ENCODE measurements around the gene GATAD2A.

The GATAD2A gene

GRCh38 chr19:19438366-19439175 lies 33.1 kb downstream of the GATAD2A start:
- TF ChIP-seq POLR2A (IDR thresholded peaks at IDR 0.05; ENCODE audit: extremely low read depth, insufficient read length) (no peak), MYC (IDR thresholded peaks at IDR 0.05; ENCODE audit: low read depth, low read length) (no peak), CTCF (IDR thresholded peaks at IDR 0.05; ENCODE audit: low read depth, low read length) (no peak)
- DNase-seq (ENCODE audit: low read depth), result no peak
- no peak overlapping the region for H3K4me3 ChIP-seq (ENCODE audit: low read depth, low read length)

GRCh38 chr19:19439176-19439482 lies 33.7 kb downstream of the GATAD2A start:
- TF ChIP-seq MAX (IDR thresholded peaks at IDR 0.05; ENCODE audit: low read depth, low read length) (no peak), CTCF (IDR thresholded peaks at IDR 0.05; ENCODE audit: low read depth, low read length) (no peak), POLR2A (IDR thresholded peaks at IDR 0.05; ENCODE audit: extremely low read depth, insufficient read length) (no peak), MYC (IDR thresholded peaks at IDR 0.05; ENCODE audit: low read depth, low read length) (no peak)
- no peak overlapping the region for H3K4me3 ChIP-seq (ENCODE audit: low read depth, low read length)
- no peak for DNase-seq (ENCODE audit: low read depth)

GRCh38 chr19:19443283-19443682 lies 37.8 kb downstream of the GATAD2A start:
- no peak overlapping the region for H3K4me3 ChIP-seq (ENCODE audit: low read depth, low read length)
- no peak for TF ChIP-seq MYC (IDR thresholded peaks at IDR 0.05; ENCODE audit: low read depth, low read length)
- DNase-seq (ENCODE audit: low read depth), result no peak

GRCh38 chr19:19443902-19444680 lies 38.6 kb downstream of the GATAD2A start:
- no peak overlapping the region for H3K4me3 ChIP-seq (ENCODE audit: low read depth, low read length)
- DNase-seq (ENCODE audit: low read depth), result peak; percentile 27
- TF ChIP-seq CTCF (IDR thresholded peaks at IDR 0.05; ENCODE audit: low read depth, low read length) (no peak), MAX (IDR thresholded peaks at IDR 0.05; ENCODE audit: low read depth, low read length) (no peak), MYC (IDR thresholded peaks at IDR 0.05; ENCODE audit: low read depth, low read length) (no peak), POLR2A (IDR thresholded peaks at IDR 0.05; ENCODE audit: extremely low read depth, insufficient read length) (no peak)

GRCh38 chr19:19444681-19445155 lies 39.2 kb downstream of the GATAD2A start:
- peak; percentile 75 for DNase-seq (ENCODE audit: low read depth)
- TF ChIP-seq MAX (IDR thresholded peaks at IDR 0.05; ENCODE audit: low read depth, low read length) (no peak), POLR2A (IDR thresholded peaks at IDR 0.05; ENCODE audit: extremely low read depth, insufficient read length) (no peak), MYC (IDR thresholded peaks at IDR 0.05; ENCODE audit: low read depth, low read length) (no peak), CTCF (IDR thresholded peaks at IDR 0.05; ENCODE audit: low read depth, low read length) (no peak)
- H3K4me3 ChIP-seq (ENCODE audit: low read depth, low read length), result no peak overlapping the region

- no peak overlapping the region for H3K4me3 ChIP-seq (ENCODE audit: low read depth, low read length)
- no peak for DNase-seq (ENCODE audit: low read depth)
- TF ChIP-seq POLR2A (IDR thresholded peaks at IDR 0.05; ENCODE audit: extremely low read depth, insufficient read length), result no peak
- no peak for TF ChIP-seq MAX (IDR thresholded peaks at IDR 0.05; ENCODE audit: low read depth, low read length)
- TF ChIP-seq CTCF (IDR thresholded peaks at IDR 0.05; ENCODE audit: low read depth, low read length), result no peak
- TF ChIP-seq MYC (IDR thresholded peaks at IDR 0.05; ENCODE audit: low read depth, low read length), result no peak
These were observed 39.8 kb downstream of the GATAD2A start for GRCh38 chr19:19445288-19445687.
